Keratinocyte (primary cell): ENCODE results near the gene MUC5B. TPM values are rescaled to one million over a fixed set of nuclear protein-coding genes. Genes with fewer than 3 reads are reported as not detected.
A peak's percentile ranks its signal among the peaks of the same experiment; 100 is the strongest.

Experiments used
- DNase-seq: peaks from one replicate; pipeline ENCODE4 v3.0.0-alpha.2; 2011; ENCODE audit warnings: low read depth, missing footprints, low spot score
- FAIRE-seq: peaks from 2 replicates; lab custom pipeline; 2011; peaks lifted over from hg19 to GRCh38; lab: Jason Lieb, UNC
- H2AFZ ChIP-seq: 2 replicates; pipeline ENCODE4 v1.6.0; 2012; ENCODE audit warnings: low read length, control low read depth, inconsistent platforms; ENCODE audit not compliant: control insufficient read depth
- H3K27ac ChIP-seq: 2 replicates; pipeline ENCODE4 v1.5.1; 2011; ENCODE audit warnings: low read length; ENCODE audit not compliant: control insufficient read depth, insufficient read depth
- H3K27me3 ChIP-seq: 3 replicates; pipeline ENCODE4 v1.6.0; 2011; ENCODE audit warnings: low read length; ENCODE audit not compliant: control insufficient read depth, insufficient read depth; ENCODE audit errors: extremely low read depth
- H3K36me3 ChIP-seq, 2 experiments: 2 replicates in 1 of 2; 3 replicates in 1 of 2; pipeline ENCODE4 v1.5.1; 2011; ENCODE audit warnings: low read length in 2 of 2, mild to moderate bottlenecking in 1 of 2; ENCODE audit not compliant: control insufficient read depth in 2 of 2, insufficient read depth in 2 of 2; ENCODE audit errors: extremely low read depth in 1 of 2
- H3K4me1 ChIP-seq: 3 replicates; pipeline ENCODE4 v1.5.1; 2011; ENCODE audit warnings: low read length; ENCODE audit not compliant: control insufficient read depth, insufficient read depth; ENCODE audit errors: extremely low read depth
- H3K4me2 ChIP-seq: 3 replicates; pipeline ENCODE4 v1.6.0; 2011; ENCODE audit warnings: low read depth, low read length; ENCODE audit not compliant: control insufficient read depth, insufficient read depth; ENCODE audit errors: extremely low read depth
- H3K4me3 ChIP-seq, 3 experiments: fragments of 200-600 bp in 1 of 3; sonication (generic) in 1 of 3; 2 replicates in 2 of 3; 3 replicates in 1 of 3; pipeline ENCODE4 v1.5.1; 2011 to 2016; ENCODE audit warnings: low read length in 3 of 3, mild to moderate bottlenecking in 3 of 3, control low read depth in 2 of 3, inconsistent platforms in 1 of 3, low read depth in 1 of 3, mixed read lengths in 1 of 3, mixed run types in 1 of 3, moderate library complexity in 1 of 3; ENCODE audit not compliant: control insufficient read depth in 2 of 3, insufficient read depth in 2 of 3; ENCODE audit errors: extremely low read depth in 1 of 3
- H3K79me2 ChIP-seq: 2 replicates; pipeline ENCODE4 v1.6.0; 2012; ENCODE audit warnings: low read length; ENCODE audit not compliant: control insufficient read depth, insufficient read depth
- H3K9ac ChIP-seq: 3 replicates; pipeline ENCODE4 v1.6.0; 2011; ENCODE audit warnings: low read length; ENCODE audit not compliant: control insufficient read depth, insufficient read depth; ENCODE audit errors: extremely low read depth
- H3K9me1 ChIP-seq: 3 replicates; pipeline ENCODE4 v1.6.0; 2011; ENCODE audit warnings: low read length; ENCODE audit not compliant: control insufficient read depth, insufficient read depth; ENCODE audit errors: extremely low read depth
- H3K9me3 ChIP-seq: 2 replicates; pipeline ENCODE4 v1.5.1; 2012; ENCODE audit warnings: low read depth, low read length; ENCODE audit not compliant: control insufficient read depth
- H4K20me1 ChIP-seq: 3 replicates; pipeline ENCODE4 v1.6.0; 2011; ENCODE audit warnings: low read length; ENCODE audit not compliant: control insufficient read depth, insufficient read depth; ENCODE audit errors: extremely low read depth
- CTCF ChIP-seq, 3 experiments: IDR thresholded peaks in 1 of 3; conservative IDR thresholded peaks in 1 of 3; optimal IDR thresholded peaks in 1 of 3; 2 replicates in 2 of 3; 3 replicates in 1 of 3; pipeline versions ENCODE3 to v1.5.1; 2011; ENCODE audit warnings: low read length in 3 of 3, mild to moderate bottlenecking in 3 of 3, moderate library complexity in 2 of 3, control low read depth in 1 of 3, inconsistent platforms in 1 of 3; ENCODE audit not compliant: insufficient read depth in 2 of 3; ENCODE audit errors: extremely low read depth in 1 of 3
- EZH2 ChIP-seq: IDR thresholded peaks from one replicate; pipeline ENCODE4 v1.6.1; 2012; ENCODE audit warnings: inconsistent platforms, mild to moderate bottlenecking, low read length, moderate library complexity
- dilution Hi-C: fragments of 300-500 bp; cut with MboI; formaldehyde crosslinking; loops from one replicate; pipeline ENCODE4 v1.7.0; 2020; ENCODE audit warnings: low sequenced_read_pairs; ENCODE audit not compliant: extremely low pct_ligation_motif_present
- polyA plus RNA-seq, 5 experiments: library from polyadenylated mRNA; depleted of rRNA in 3 of 5; stranded (reverse) in 3 of 5; stranded (forward) in 1 of 5; unstranded in 1 of 5; fragments of >200 nt; gene quantifications; 1 replicate in 1 of 5; 2 replicates in 3 of 5; 3 replicates in 1 of 5; pipeline versions ENCODE4 v1.2.1 to v1.2.3, GENCODE V29; 2011 to 2012; ENCODE audit warnings: missing spikeins in 2 of 5, low read depth in 1 of 5, low replicate concordance in 1 of 5

The MUC5B gene
- polyA plus RNA-seq, 1 donor (not counting 4 experiments of a cell fraction or from before 2014, with no cell fraction given), result not detected

DNA sequence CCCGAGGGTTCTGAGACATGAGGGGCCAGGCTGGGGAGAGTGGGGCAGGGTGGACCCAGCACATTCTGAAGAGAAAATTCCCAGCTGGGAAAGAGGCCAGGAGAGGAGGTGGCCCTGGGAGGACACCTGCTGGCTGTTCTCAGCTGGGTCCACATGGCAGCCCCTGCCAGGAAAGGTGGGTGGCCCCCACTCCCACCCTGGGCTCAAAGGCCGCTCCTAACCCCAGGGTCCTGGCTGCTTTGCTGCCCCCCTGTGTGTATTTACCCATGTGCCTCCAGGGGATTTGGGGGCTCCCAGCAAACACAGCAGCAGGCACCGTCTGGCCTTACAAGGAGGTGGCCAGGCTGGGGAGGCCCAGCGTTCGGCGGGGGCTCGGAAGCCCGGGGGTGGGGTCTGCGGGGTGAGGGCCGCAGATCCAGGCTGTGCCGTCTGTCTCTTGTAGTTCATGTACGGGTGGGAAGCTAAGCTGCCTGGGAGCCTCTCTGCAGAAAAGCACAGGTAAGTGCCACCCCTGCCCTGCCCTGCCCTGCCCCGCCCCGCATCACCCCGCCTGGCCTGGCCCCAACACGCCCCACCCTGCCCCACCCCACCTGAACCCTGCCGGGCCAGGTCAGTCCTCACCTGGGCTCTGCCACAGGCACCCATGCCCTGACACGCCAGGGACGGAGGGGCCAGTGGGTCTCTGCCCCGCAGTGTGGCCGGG is 10.6 kb downstream of the MUC5B start:
- Histone ChIP-seq H3K27me3 (peaks cover 34% of the 10 kb centered on the region), H4K20me1 (no peaks in the 10 kb centered on the region), H3K27ac (no peak overlapping the region), H3K4me2 (no peak overlapping the region), H3K4me1 (no peaks in the 10 kb centered on the region), H3K9me1 (no peaks in the 10 kb centered on the region), H3K9ac (no peak overlapping the region), H3K36me3 (no peaks in the 10 kb centered on the region), H3K79me2 (no peaks in the 10 kb centered on the region), H3K4me3 (no peak overlapping the region), H2AFZ (no peak overlapping the region), H3K9me3 (no peaks in the 10 kb centered on the region)
- TF ChIP-seq EZH2, result no peak
- peak in 2 of 3 experiments; percentile 24 to 25 for TF ChIP-seq CTCF (optimal IDR thresholded peaks at IDR 0.05 in 1 of 3, IDR thresholded peaks at IDR 0.05 in 1 of 3, conservative IDR thresholded peaks at IDR 0.05 in 1 of 3; ENCODE audit: extremely low read depth in 1 of 3, insufficient read depth in 2 of 3, low read length in 3 of 3)
- DNase-seq, result no peak
- no peak for FAIRE-seq
- dilution Hi-C loops, result no loop called here

GRCh38 chr11:1234054-1234720 is 11.3 kb downstream of the MUC5B start:
- Histone ChIP-seq H3K27me3 (peaks cover 34% of the 10 kb centered on the region), H3K9me1 (no peaks in the 10 kb centered on the region), H3K9ac (no peak overlapping the region), H2AFZ (no peak overlapping the region), H3K4me2 (no peak overlapping the region), H3K9me3 (no peaks in the 10 kb centered on the region), H3K79me2 (no peaks in the 10 kb centered on the region), H4K20me1 (no peaks in the 10 kb centered on the region), H3K4me3 (no peak overlapping the region), H3K36me3 (no peaks in the 10 kb centered on the region), H3K4me1 (no peaks in the 10 kb centered on the region), H3K27ac (no peak overlapping the region)
- FAIRE-seq (no peak), DNase-seq (no peak)
- dilution Hi-C loops, result no loop called here
- TF ChIP-seq EZH2 (no peak), CTCF (optimal IDR thresholded peaks at IDR 0.05 in 1 of 3, IDR thresholded peaks at IDR 0.05 in 1 of 3, conservative IDR thresholded peaks at IDR 0.05 in 1 of 3; ENCODE audit: extremely low read depth in 1 of 3, insufficient read depth in 2 of 3, low read length in 3 of 3) (no peak)
